K562 (cell line): ENCODE data around the gene GNA14. TPM values are rescaled to one million over a fixed set of nuclear protein-coding genes. Genes with fewer than 3 reads are reported as not detected.
A peak's percentile ranks its signal among the peaks of the same experiment; 100 is the strongest.
"Not testable (repeated sequence)": the region's sequence is repeated elsewhere in the genome, so short reads cannot be mapped to it uniquely, and the experiment has no call there.

Experiments
- ATAC-seq: fragments of 200-7000 bp; cut with Tn5 transposase; 3 replicates; pipeline ENCODE4 v1.9.1; 2020; ENCODE audit warnings: moderate library complexity
- BruUV-seq: library from RNA; stranded (reverse); fragments of 400-500 nt; replicated peaks from 2 replicates; lab custom pipeline; 2021; lab: Mats Ljungman, UMichigan
- CTCF ChIA-PET: fragments of 300-600 bp; formaldehyde crosslinking; extraction: SDS; loops from one replicate; lab custom pipeline; 2021; ENCODE audit warnings: low intra/inter-chr PET ratio; lab: Yijun Ruan, JAX
- POLR2A ChIA-PET: fragments of 300-600, 350-650 bp; sonication (Branson Sonifier 250); formaldehyde crosslinking; extraction: SDS; loops from one replicate; lab custom pipeline; 2021; ENCODE audit warnings: antibody characterized with exemption, inconsistent platforms; lab: Yijun Ruan, JAX
- DNase-seq, 4 experiments: peaks; one replicate each; pipeline versions ENCODE4 v3.0.0 to v3.0.0-alpha.2; 2011 to 2018; ENCODE audit warnings: low spot score in 3 of 4, mixed read lengths in 3 of 4; ENCODE audit errors: extremely low read depth in 1 of 4
- FAIRE-seq: peaks from 2 replicates; lab custom pipeline; 2011; peaks lifted over from hg19 to GRCh38; lab: Jason Lieb, UNC
- H2AFZ ChIP-seq: 2 replicates; pipeline ENCODE4 v1.6.0; 2011; ENCODE audit warnings: low read depth, low read length, control low read depth, inconsistent platforms
- H3K27ac ChIP-seq: fragments of 200-600 bp; 3 replicates; pipeline ENCODE4 v1.8.0; 2011; ENCODE audit warnings: low read depth, mild to moderate bottlenecking, control low read depth, inconsistent platforms, low read length, moderate library complexity, mixed read lengths; ENCODE audit errors: extremely low read depth
- H3K27me3 ChIP-seq, 2 experiments: fragments of 300-600 bp in 1 of 2; 2 replicates in 1 of 2; 3 replicates in 1 of 2; pipeline versions ENCODE4 v1.6.0 to v1.8.0; 2011; ENCODE audit warnings: inconsistent platforms in 2 of 2, low read length in 2 of 2, mild to moderate bottlenecking in 1 of 2, mixed read lengths in 1 of 2, moderate library complexity in 1 of 2; ENCODE audit not compliant: control insufficient read depth in 2 of 2, insufficient read depth in 2 of 2
- H3K36me3 ChIP-seq: fragments of 300-600 bp; 3 replicates; pipeline ENCODE4 v1.8.0; 2011; ENCODE audit warnings: mild to moderate bottlenecking, low read length, inconsistent platforms; ENCODE audit not compliant: control insufficient read depth, insufficient read depth
- H3K4me1 ChIP-seq, 2 experiments: fragments of 200-600 bp in 1 of 2; replicated peaks in 1 of 2; 2 replicates in 1 of 2; 3 replicates in 1 of 2; pipeline versions ENCODE4 v1.5.1 to v1.8.0; 2011; ENCODE audit warnings: inconsistent platforms in 2 of 2, low read length in 2 of 2, mild to moderate bottlenecking in 1 of 2, mixed read lengths in 1 of 2, moderate library complexity in 1 of 2; ENCODE audit not compliant: control insufficient read depth in 2 of 2, insufficient read depth in 2 of 2
- H3K4me2 ChIP-seq: 2 replicates; pipeline ENCODE4 v1.6.1; 2011; ENCODE audit warnings: low read length, control low read depth, inconsistent platforms, mixed read lengths; ENCODE audit not compliant: insufficient read depth
- H3K4me3 ChIP-seq: fragments of 200-600 bp; sonication (generic), shearing (Covaris generic); 2 replicates; pipeline ENCODE4 v1.5.1; 2016; ENCODE audit warnings: control low read depth, inconsistent platforms
- H3K79me2 ChIP-seq: fragments of 200-600 bp; 3 replicates; pipeline ENCODE4 v1.8.0; 2011; ENCODE audit warnings: low read length, inconsistent platforms; ENCODE audit not compliant: control insufficient read depth, insufficient read depth
- H3K9ac ChIP-seq, 2 experiments: 2 replicates each; pipeline versions ENCODE4 v1.6.0 to v1.6.1; 2011; ENCODE audit warnings: low read depth in 2 of 2, low read length in 2 of 2, control low read depth in 1 of 2, inconsistent platforms in 1 of 2, mild to moderate bottlenecking in 1 of 2, mixed read lengths in 1 of 2; ENCODE audit not compliant: insufficient read depth in 1 of 2
- H3K9me1 ChIP-seq: one replicate; pipeline ENCODE4 v1.6.0; 2011; ENCODE audit warnings: inconsistent platforms, mild to moderate bottlenecking, low read length, moderate library complexity; ENCODE audit not compliant: control insufficient read depth, insufficient read depth
- H3K9me3 ChIP-seq: replicated peaks from 2 replicates; pipeline ENCODE4 v1.5.1; 2011; ENCODE audit warnings: low read depth, low read length, inconsistent platforms; ENCODE audit not compliant: control insufficient read depth, insufficient read depth
- H4K20me1 ChIP-seq: replicated peaks from 2 replicates; pipeline ENCODE4 v1.6.1; 2011; ENCODE audit warnings: low read length, inconsistent platforms, mixed read lengths; ENCODE audit not compliant: control insufficient read depth, insufficient read depth
- C11orf30 ChIP-seq: fragments of 450-650 bp; IDR thresholded peaks from 2 replicates; pipeline ENCODE4 v1.6.1; 2016; ENCODE audit warnings: low read depth, mild to moderate bottlenecking
- TAF9B ChIP-seq: fragments of 450-650 bp; IDR thresholded peaks from 2 replicates; pipeline ENCODE4 v1.6.1; 2018; ENCODE audit warnings: mild to moderate bottlenecking; ENCODE audit not compliant: partially characterized antibody
- ZNF23 ChIP-seq: fragments of 250-450 bp; sonication (Bioruptor Pico); IDR thresholded peaks from 2 replicates; pipeline ENCODE4 v1.4.0; 2020; ENCODE audit warnings: mild to moderate bottlenecking
- ZNF316 ChIP-seq: fragments of 450-650 bp; IDR thresholded peaks from 2 replicates; pipeline ENCODE4 v1.6.1; 2016
- ZNF655 ChIP-seq: fragments of 250-450 bp; sonication (Bioruptor Pico); IDR thresholded peaks from 2 replicates; pipeline ENCODE4 v1.5.0; 2021
- ZNF778 ChIP-seq: fragments of 450-650 bp; formaldehyde crosslinking; IDR thresholded peaks from 2 replicates; pipeline ENCODE4 v1.4.0; 2020; ENCODE audit warnings: mild to moderate bottlenecking, moderate library complexity
- WGBS: fragments of 100-300 bp; shearing (Covaris generic); methylation state at CpG from one replicate; pipeline ENCODE4 v1.1.6; 2016; ENCODE audit warnings: low coverage, mixed read lengths; ENCODE audit not compliant: insufficient coverage; ENCODE audit errors: missing lambda C conversion rate; 5-methylcytosine and 5-hydroxymethylcytosine counted together
- in situ Hi-C: fragments of 300-500 bp; cut with MboI; formaldehyde crosslinking; loops from 4 replicates; pipeline ENCODE4 v1.15.0; 2018; ENCODE audit warnings: inconsistent platforms, mixed read lengths
- intact Hi-C: fragments of 100-400 bp; cut with micrococcal nuclease; formaldehyde crosslinking; loops from 2 replicates; pipeline ENCODE4 v1.14.2; 2022
- polyA plus RNA-seq, 8 experiments: library from polyadenylated mRNA; depleted of rRNA in 4 of 8; stranded (reverse) in 5 of 8; unstranded in 3 of 8; fragments of >200 nt; fragmentation: Nextera tagmentation in 2 of 8; fragmentation: Illumina TruSeq in 1 of 8; extraction: Ambion mirVana in 2 of 8; extraction: Trizol in 1 of 8; gene quantifications; 2 replicates each; pipeline versions ENCODE4 v1.2.1 to v1.2.3, GENCODE V29; 2011 to 2014; ENCODE audit warnings: inconsistent platforms in 1 of 8, missing spikeins in 1 of 8
- total RNA-seq, 7 experiments: library from RNA; depleted of rRNA in 6 of 7; stranded (reverse); fragments of >200 nt in 6 of 7; fragmentation: Illumina TruSeq in 2 of 7; extraction: Trizol in 2 of 7; gene quantifications; 2 replicates each; pipeline versions ENCODE4 v1.2.1 to v1.2.3, GENCODE V29; 2011 to 2021; ENCODE audit warnings: low replicate concordance in 1 of 7

The GNA14 gene
- total and polyA plus RNA-seq, 9 of the 15 experiments (the other 6 are each of a cell fraction or from before 2014, with no cell fraction given): 0.03 to 0.11 (median 0.03) TPM; not detected in 6

GRCh38 chr9:77399964-77400363 lies 248.2 kb downstream of the GNA14 start:
- DNase-seq: no peak
- H3K9ac ChIP-seq: no peak overlapping the region
- TF ChIP-seq C11orf30 (peak; percentile 49), ZNF316 (peak; percentile 74), ZNF778 (CRISPR knock-in tag) (no peak), ZNF655 (CRISPR knock-in tag) (no peak), TAF9B (no peak), ZNF23 (no peak)
- TF ChIP-seq, all 486 proteins: peak for 2
- Histone ChIP-seq H3K4me2 (no peak overlapping the region), H2AFZ (no peak overlapping the region), H3K9me3 (no peaks in the 10 kb centered on the region), H3K4me1 (no peaks in the 10 kb centered on the region), H4K20me1 (no peaks in the 10 kb centered on the region), H3K79me2 (no peaks in the 10 kb centered on the region), H3K4me3 (no peak overlapping the region), H3K36me3 (no peaks in the 10 kb centered on the region), H3K9me1 (no peaks in the 10 kb centered on the region), H3K27ac (no peak overlapping the region), H3K27me3 (no peaks in the 10 kb centered on the region)
- POLR2A ChIA-PET: no interaction called here
- 13% methylated on average over 1 of the region's 1 CpG for WGBS
- CTCF ChIA-PET: no interaction called here
- BruUV-seq: no TSS peak
- ATAC-seq (no peak), FAIRE-seq (no peak)
- in situ Hi-C loops (no loop called here), intact Hi-C loops (no loop called here)

GRCh38 chr9:77398581-77398980 lies 249.5 kb downstream of the GNA14 start:
- in situ Hi-C loops, intact Hi-C loops, H3K27me3 ChIP-seq, DNase-seq, H3K27ac ChIP-seq, H2AFZ ChIP-seq, CTCF ChIA-PET, ATAC-seq, H3K9ac ChIP-seq, BruUV-seq, H3K36me3 ChIP-seq, FAIRE-seq, H3K79me2 ChIP-seq, POLR2A ChIA-PET, H3K4me1 ChIP-seq, H4K20me1 ChIP-seq, H3K4me3 ChIP-seq, H3K9me1 ChIP-seq, H3K9me3 ChIP-seq, H3K4me2 ChIP-seq: not testable (repeated sequence)
- WGBS: 79% methylated on average over 8 of the region's 9 CpGs
